T-helper 22 cell (primary cell): ENCODE results near the gene CYREN.

Experiments used
- DNase-seq: peaks from one replicate; pipeline ENCODE4 v3.0.0-alpha.2; 2020; ENCODE audit warnings: low read depth

The CYREN gene

GRCh38 chr7:135197343-135197742 lies 26.8 kb upstream of the CYREN start:
- DNase-seq, result no peak

- DNase-seq, result no peak
These were observed 25.6 kb upstream of the CYREN start for GRCh38 chr7:135195968-135196629.

DNA sequence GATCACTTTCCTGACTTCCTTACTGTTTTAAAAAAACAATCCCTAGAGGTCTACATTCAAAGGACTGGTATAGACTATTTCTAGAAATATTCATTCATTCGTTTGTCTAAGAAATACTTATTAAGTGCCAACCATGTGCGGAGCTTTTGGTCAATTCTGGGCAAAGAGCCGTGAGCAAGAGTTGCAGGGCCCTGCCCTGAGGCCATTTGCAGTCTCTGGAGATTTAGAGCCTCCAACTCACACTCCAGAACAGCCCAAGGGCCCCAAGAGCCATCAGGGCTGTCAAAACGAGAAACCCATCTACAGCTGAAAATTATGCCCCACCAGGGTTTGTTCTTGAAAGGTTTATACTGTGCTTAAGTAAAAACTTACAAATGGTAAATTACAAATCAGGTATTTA lies 24.6 kb upstream of the CYREN start:
- no peak for DNase-seq

DNA sequence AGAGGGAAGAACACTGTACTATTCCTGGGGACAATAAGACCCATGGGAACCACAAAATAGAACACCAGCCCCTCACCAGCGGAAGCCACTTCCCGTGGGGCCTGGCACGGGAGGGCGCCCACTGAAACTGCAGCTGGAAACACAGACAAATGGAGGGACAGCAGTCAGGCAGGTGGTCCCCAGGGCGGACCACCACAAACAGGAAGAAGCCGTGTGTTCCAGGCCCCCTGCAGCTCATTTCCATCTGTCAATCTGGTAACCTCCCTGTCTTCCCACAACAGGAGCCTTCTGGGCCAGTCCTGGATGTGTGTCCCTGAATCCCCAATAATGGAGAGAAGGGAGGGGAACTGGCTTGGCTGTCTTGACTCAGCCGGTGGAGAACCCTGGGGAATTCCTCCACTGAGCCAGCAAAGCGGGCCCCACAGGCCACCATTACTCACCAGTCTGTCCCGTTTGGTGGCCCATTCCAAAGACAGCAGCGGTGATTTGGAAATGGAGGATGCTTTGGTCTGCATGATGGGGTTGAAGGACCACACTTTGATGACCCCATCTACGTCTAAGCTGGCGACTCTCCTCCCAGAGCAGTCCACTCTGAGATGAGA lies 24.1 kb upstream of the CYREN start:
- no peak for DNase-seq

DNA sequence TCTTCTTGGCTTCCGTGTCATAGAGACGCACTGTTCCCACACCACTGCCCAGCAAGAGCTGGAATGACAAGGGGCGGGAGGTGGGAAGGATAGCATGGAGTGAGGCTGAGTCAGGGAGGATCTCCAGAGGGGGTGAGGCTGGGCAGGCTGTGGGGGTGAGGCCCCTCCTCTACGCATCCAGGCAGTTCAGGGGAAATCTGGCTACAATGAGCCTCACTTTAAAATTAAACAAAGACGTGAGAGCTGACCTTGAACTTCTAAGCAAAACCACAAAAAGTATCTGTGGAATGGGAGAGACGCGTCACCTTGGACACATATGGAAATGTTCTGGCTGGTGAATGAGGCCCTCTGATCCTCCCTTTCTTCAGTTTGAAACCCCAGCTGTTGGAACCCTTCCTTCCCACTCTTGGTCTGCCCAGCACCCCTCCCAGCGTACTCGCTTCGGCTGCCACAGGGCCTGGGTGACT lies 23.1 kb upstream of the CYREN start:
- DNase-seq, result no peak

DNA sequence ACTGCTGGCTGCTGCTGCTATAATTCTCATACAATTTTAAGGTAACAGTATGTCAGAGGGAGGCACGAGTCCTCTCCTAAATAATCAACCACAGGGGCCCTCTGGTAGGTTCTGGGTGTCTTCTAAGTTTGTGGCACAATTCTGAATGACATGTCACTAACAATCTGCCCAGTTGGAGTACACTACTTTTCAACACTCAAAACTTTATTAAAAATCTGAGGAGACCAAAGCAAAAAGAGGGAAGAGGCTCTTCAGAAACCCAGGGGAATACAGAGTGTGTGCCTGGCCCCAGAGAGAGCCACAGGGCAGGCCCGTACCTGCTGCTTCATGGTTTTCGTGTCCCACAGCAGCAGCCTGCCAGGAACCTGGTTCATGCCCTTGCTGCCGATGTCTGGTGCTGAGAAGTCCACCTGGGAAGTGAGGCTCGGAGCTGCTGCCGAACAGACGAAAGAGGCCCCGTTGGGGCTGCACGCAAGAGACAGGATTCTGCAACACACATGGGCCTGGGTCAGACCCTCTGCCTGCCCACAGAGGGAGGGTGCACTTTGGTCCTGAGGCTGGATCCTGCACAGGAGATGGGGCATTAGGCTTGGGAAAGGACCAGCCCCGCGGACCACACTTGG lies 22.5 kb upstream of the CYREN start:
- no peak for DNase-seq

GRCh38 chr7:135190703-135191102 lies 20.2 kb upstream of the CYREN start:
- DNase-seq, result no peak

DNA sequence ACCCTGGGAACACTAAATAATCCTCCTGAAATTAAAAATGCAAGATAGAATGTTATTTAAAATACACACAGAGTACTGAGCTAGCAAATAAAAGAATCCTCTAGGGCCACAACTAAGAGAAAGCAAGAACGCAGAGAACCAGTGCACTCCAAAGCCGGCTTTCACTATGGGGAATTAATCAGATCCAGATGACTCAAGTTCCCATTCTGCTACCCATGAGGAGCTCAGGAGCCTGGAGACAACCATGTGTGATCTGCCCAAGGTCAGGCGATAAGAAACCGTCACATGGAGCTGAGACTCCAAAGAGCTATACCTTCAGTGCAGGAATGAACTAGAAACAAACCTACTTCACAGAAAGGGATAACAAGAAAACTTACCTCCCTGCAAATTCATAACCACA lies 19.5 kb upstream of the CYREN start:
- no peak for DNase-seq

- no peak for DNase-seq
These were observed 18.7 kb upstream of the CYREN start for GRCh38 chr7:135189221-135189662.

DNA sequence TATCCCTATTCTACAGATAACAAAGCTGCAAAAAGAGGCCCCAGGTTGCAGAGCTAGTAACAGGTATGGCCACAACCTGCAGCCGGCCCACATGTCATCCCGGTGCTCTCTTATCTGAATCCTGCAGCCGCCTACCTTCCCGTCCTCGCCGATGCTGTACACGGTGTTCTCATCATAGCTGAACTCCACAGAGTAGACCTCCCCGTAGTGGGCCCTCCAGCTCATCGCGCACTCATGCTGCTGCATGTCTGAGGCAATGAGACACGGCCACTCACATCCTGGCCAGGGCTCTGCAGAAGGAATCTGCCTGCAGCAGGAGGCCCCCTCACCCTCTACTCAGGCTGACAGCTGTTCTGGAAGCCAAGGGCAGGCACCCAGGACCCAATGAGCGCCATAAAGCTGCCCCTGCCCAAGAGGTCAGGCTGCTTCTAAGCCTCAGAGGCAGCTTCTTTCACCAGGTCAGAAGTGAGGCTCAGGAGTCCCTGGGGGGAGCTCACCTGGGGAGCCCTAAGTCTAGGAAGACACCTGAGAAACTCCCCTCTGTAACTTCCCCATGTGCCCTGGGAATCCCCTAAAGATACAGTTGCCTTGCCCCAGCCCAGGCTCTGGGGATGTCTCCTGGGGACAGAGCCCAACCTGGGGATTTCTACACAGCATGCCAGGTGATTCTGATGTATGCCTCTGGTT lies 17.9 kb upstream of the CYREN start:
- DNase-seq, result no peak

DNA sequence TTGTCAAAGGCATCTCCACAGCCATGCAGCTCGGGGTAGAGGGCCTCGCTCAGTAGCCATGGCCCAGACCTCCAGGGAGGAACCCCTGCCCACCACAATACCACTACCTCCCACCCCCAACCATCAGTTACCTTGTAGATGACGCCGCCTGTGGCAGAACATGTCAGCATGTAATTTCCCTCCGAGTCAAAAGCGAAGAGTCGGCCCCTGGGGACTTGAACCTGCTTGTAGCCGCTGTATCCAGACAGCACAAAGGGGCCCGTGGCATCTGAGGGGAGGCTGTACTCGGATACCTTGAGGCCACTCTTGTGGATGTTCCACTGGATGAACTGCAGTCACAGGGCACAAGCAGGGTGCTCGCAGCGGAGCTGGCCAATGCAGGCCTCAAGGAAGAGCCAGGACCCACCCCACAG lies 16.3 kb upstream of the CYREN start:
- no peak for DNase-seq

DNA sequence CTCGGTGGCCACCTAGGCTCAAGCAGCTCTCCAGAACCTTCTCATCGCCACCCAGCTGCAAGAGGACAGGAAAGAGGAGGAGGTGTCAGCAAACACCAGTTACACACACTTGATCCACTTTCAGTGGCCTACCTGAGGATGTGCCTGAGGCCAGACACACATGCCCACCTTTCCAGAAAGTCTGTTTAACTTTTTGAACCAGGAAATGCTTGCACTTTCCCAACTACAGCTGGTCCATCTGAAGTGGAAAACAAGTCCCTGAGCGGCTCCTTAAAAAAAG lies 15.7 kb upstream of the CYREN start:
- no peak for DNase-seq

DNA sequence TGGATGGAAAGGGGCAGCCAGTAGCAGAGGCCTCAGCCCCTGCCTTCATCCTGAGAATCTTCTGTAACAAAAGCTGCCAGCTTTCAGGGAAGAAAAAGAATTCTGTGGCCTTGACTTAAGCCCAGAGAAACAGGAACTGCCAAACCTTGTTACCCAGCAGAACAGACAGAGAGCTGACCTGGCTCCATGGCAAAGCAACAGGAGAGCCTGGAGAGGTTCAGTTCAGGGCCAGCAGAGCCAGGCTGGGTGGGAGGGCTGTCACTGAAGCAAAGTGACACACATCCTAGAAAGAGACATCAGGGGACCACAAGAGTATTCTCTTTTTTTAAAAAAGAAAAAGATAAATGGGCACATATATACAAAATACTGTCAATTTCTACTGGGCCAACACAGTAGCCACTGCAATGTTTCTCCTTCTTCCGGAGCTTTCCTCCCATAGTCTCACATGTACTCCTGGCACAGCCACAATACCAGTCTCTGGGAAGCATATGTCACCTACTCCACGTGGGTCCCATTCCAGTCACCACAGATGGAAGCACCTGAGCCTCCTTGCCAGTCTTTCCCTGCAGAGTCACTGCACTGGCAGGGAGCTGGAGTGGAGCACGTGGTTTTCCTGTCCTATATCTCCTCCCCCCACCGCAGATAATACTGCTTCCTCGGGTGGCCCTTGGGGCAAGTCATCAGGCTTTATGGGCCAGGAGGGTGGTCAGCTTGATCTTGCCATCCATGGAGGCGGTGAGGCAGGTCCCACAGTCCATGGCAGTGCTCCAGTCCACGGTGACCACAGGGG lies 15.2 kb upstream of the CYREN start:
- no peak for DNase-seq

DNA sequence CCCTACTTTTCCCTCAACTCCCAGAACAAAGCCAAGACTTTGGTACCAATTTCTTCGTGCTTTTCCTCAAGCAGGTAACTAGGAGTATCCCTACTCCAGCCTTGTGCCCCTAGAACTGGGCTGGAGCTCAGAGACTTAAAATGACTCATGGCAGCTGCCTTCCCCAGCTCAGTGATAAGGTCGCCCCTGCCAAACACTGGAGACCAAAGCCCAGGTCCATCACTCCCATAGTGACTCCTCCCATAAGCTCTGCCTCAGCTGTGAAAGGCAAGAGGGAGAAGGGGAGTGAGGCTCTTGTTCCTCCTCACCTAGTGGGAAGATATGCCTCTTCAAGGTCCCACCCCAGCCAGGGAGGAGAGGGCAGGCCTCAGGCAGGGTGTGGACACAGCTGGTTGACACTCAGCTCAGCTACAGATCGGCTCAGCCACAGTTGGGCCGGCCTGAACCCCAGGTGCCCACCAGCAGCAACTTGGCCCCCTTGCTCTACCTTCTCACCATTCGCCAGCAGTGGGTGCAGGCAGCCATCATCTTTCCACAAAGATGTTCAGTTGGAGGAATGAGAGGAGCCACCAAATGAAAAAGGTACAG lies 13.8 kb upstream of the CYREN start:
- DNase-seq, result no peak

DNA sequence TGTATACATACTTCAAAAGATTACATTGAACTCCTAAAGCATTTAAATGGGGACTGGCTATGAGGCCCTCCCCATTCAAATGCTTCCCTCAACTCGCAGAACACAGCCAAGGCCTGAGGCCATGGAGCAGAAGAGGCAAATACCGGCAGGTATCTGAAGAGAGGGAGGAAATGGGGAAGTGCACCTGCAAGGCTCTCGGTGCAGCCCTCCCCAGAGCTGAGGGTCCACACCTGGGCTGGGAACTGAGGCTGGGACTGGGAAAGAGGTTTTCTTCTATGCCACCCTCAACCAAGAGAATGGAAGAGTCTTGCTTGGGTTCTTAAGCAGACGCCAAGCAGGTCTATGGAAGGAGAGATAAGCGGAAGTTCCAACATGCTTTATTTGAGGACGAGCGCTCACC lies 13.0 kb upstream of the CYREN start:
- no peak for DNase-seq

DNA sequence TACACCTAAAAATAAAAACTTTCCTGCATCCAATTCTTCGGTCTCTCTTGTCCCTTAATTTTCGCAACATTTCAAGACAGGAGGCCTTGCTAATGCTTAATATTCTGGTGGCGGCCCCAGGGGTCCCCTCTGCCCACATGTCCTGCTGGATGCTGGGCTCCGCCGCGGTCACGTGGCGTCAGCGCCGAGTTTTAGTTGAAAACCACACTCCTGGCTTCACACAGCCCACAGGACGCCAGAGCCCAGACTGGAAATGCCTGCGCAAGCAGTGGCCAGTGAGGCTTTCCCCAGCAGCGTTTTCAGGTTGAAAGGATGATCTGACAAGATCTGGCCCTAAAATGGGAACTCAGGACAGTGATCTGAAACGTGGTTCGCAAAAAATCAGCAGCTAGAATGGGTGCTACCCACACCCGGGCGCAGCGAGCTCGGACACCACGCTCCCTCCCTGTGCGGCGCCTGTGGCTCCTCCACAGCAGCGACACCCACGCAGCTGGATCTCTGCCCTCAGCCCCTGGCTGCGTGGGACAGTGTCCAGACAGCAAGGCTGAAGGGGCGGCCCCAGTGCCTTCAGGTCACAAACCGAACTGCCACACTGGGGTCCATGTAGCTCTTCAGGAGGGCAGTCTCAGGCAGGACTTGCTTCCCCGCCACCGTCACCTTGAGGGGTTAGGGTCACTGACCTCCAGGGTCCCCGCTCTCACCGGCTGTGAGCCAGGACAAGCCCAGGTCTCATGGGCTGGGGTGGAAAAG lies 11.6 kb upstream of the CYREN start:
- no peak for DNase-seq

GRCh38 chr7:135181261-135181928 lies 10.9 kb upstream of the CYREN start:
- no peak for DNase-seq

DNA sequence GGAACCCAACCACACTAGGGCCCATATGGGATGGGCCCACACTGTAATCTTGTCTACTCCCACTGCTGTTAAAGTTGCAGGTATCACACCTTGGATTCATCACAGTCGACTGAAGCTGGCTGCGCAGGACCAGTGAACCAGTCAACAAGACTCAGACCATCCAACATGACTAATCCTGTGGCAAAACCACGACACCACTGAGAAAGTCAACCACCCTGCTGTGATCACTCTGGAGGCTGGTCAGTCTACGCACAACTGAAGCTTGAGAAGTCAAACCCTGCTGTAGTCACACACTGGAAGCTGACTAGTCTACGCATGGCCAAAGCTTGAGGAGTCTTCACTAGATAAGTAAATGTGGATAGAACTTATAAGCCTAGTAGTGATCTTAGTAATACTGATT lies 9.6 kb upstream of the CYREN start:
- no peak for DNase-seq

DNA sequence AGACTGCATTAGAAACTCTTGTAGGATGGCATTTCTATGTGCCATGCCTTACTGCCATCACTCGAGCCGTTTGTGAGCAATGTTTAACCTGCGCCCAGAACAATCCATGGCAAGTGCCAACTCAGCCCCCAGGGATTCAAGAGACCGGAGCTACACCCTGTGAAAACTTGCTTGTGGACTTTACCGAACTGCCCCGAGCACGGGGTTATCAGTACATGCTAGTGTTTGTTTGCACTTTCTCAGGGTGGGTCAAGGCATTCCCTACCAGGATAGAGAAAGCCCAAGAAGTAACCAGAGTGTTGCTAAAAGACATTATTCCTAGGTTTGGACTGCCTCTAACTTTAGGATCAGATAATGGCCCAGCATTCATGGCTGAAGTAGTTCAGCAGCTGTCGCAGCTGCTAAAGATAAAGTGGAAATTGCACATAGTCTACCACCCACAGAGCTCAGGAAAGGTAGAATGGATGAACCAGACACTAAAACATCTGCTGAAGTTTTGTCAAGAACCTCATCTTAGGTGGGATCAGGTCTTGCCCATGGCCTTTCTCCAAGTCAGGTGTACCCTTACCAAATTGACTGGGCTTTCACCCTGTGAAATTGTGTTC lies 8.9 kb upstream of the CYREN start:
- no peak for DNase-seq

GRCh38 chr7:135178364-135178763 lies 7.9 kb upstream of the CYREN start:
- DNase-seq, result no peak
